KG1 (cell line): ENCODE data around the gene MED29.

ENCODE experiments used
- DNase-seq: peaks from one replicate; lab custom pipeline; 2025; lab: John Stamatoyannopoulos, UW

MED29 gene

GRCh38 chr19:39398297-39398864 is 7.2 kb downstream of the MED29 start:
- DNase-seq: no peak

GRCh38 chr19:39399668-39400050 is 8.5 kb downstream of the MED29 start:
- DNase-seq: no peak

GRCh38 chr19:39400061-39400460 is 8.9 kb downstream of the MED29 start:
- DNase-seq: no peak

- no peak for DNase-seq
These were observed 9.9 kb downstream of the MED29 start for GRCh38 chr19:39401070-39401548.

- DNase-seq: no peak
These were observed 10.6 kb downstream of the MED29 start for GRCh38 chr19:39401549-39402345.

- peak; percentile 48 for DNase-seq
These were observed 11.4 kb downstream of the MED29 start for GRCh38 chr19:39402346-39403300.

- DNase-seq: peak; percentile 36
These were observed 12.4 kb downstream of the MED29 start for GRCh38 chr19:39403331-39404312.

GRCh38 chr19:39405261-39405957 is 14.2 kb downstream of the MED29 start:
- no peak for DNase-seq

- DNase-seq: no peak
These were observed 14.9 kb downstream of the MED29 start for GRCh38 chr19:39405958-39406655.

- peak; percentile 45 for DNase-seq
These were observed 15.7 kb downstream of the MED29 start, which contains the start of gene ZFP36 for GRCh38 chr19:39406656-39407409. TSS of gene ZFP36 (plus strand) at chr19:39406847. CDS start at chr19:39406905, 58 bp downstream.

- no peak for DNase-seq
These were observed 16.2 kb downstream of the MED29 start for GRCh38 chr19:39407410-39407659.

- no peak for DNase-seq
These were observed 16.6 kb downstream of the MED29 start for GRCh38 chr19:39407660-39408391.

GRCh38 chr19:39408392-39409207 is 17.4 kb downstream of the MED29 start:
- no peak for DNase-seq

- no peak for DNase-seq
These were observed 18.2 kb downstream of the MED29 start for GRCh38 chr19:39409208-39410016.

GRCh38 chr19:39410017-39410830 is 19.0 kb downstream of the MED29 start:
- DNase-seq: no peak

- DNase-seq: no peak
These were observed 19.6 kb downstream of the MED29 start for GRCh38 chr19:39410831-39411080.
